Measurements from ENCODE around the gene FYB2.
"Not testable (repeated sequence)": the region's sequence is repeated elsewhere in the genome, so short reads cannot be mapped to it uniquely, and the experiment has no call there.

Gene FYB2

DNA sequence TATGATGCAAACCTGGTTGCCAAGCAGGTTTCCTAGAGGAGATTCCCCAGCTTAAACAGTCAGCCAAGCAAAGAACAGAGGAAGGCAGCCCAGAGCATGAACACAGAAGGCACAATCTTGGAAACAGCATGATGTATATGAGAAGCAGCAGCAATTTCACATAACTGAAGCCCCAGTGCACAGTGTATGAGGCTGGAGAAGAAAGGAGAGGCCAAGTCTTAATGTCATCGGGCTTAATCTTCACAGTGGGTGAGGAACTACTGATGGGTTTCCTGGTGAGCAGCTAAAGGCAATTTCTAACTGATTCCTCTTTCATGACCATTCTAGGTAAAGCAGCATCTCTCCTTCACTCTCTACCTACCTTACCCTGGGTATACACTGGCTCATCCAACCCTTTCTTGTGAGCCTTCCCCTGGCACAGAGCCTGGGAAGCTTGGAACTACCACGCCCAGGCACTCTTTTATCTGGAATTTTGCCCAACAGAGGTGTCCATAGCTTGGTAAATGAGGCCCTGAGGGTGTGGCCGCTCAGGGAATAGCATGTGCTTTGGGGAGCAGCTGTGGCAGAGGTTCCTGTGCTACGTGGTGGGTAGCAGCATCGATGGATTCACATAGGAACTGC is 22.0 kb downstream of the FYB2 start:
- DNase-seq (ENCODE audit: extremely low read depth in 1 of 2, low read depth in 1 of 2), result no peak

DNA sequence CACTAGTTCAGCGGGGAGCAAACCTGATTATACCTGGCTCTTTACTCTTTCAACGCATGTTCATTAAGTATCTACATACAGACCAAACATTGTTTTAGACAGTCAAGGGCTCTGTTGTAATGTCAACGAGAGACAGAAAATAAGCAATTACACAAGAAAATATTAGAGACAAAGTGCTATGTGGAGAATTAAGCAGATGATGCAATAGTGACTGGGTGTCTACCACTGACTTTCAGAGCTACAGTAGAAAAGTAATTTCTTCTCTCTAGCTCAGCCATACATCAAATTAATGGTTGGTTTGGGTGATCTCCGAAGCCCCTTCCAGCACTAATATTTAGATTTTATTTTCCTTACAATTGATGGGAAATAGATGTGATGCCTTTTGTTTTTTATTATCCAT is 23.3 kb downstream of the FYB2 start:
- no peak for DNase-seq (ENCODE audit: extremely low read depth in 1 of 2, low read depth in 1 of 2)

DNA sequence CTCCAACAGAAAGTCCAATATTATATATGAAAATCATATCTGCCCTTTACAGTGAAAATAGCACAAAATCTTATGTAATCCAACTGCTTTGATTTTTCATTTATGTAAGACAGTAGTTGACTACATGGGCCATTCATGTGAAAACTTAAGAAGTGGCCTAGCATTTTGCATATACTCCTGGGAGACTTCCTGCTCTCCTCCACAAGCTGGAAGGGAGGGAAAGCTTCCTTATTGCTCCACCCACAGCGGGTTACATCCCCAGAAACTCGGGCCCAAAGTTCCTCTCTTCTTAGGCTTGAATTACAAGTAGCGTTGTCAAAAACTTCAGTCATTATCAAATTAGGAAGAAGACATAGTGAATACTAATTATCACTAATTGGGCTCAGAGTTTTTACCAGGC is 29.2 kb downstream of the FYB2 start:
- no peak for DNase-seq (ENCODE audit: extremely low read depth in 1 of 2, low read depth in 1 of 2)

- DNase-seq (ENCODE audit: extremely low read depth in 1 of 2, low read depth in 1 of 2), result no peak
Observed at GRCh38 chr1:56788588-56788987, 30.6 kb downstream of the FYB2 start.

- no peak for DNase-seq (ENCODE audit: extremely low read depth in 1 of 2, low read depth in 1 of 2)
Observed at GRCh38 chr1:56788102-56788501, 31.1 kb downstream of the FYB2 start.

DNA sequence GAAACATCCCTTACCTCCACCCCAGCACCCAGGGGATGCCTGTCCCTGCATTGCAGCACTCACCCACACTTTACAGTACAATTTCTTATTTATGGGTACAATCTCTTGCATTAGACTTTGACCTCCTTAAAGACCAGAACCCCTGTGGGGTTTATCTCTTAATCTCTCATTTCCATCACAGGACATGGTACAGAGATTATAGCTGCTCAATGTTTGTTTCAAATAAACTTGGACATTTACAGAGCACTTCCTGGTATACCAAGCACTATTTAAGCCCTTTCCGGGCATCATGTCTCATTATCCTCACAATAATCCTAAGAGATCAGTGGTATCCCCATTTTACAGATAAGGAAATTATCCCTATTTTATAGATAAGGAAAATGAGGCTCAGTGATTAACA is 31.9 kb downstream of the FYB2 start:
- DNase-seq (ENCODE audit: extremely low read depth in 1 of 2, low read depth in 1 of 2), result no peak

DNA sequence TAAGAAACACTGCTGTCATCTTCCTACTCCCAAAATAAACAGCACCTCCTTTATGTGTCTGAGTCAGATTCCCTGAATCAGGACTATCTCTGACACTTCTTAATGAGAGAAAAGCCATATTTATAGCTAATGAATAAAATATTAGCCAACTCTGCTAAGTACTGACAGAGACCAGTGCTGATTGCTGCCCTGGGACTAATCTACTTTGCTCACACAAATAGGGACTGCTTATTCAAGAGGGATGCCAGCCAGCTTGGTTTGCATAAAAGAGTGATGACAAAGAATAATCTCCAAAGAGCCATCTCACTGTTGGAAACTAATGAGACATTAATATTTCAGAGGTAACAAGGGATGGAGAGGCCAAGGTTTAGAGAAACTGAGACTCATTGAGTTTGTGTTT is 36.4 kb downstream of the FYB2 start:
- no peak for DNase-seq (ENCODE audit: extremely low read depth in 1 of 2, low read depth in 1 of 2)

DNA sequence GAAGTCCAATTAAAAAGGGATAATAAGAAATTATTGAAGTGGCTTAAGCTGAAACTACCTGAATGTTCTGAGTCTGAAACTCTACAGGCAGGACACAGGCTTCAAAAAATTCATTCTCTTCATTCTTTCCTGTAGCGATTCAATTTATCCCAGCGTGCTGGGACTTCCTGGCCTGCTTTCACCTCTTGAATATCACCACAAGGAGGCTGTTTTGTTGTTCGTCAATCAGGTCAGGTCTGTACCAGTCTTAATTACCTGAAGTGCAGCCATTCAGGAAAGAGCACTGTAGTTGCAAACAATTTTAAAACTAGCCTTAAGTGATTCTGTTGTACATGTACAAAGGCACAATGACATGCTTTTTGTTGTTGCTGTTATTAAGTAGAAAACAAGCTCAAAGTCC is 38.4 kb downstream of the FYB2 start:
- no peak for DNase-seq (ENCODE audit: extremely low read depth in 1 of 2, low read depth in 1 of 2)

GRCh38 chr1:56780128-56780750 is 39.0 kb downstream of the FYB2 start:
- DNase-seq (ENCODE audit: extremely low read depth in 1 of 2, low read depth in 1 of 2), result no peak

DNA sequence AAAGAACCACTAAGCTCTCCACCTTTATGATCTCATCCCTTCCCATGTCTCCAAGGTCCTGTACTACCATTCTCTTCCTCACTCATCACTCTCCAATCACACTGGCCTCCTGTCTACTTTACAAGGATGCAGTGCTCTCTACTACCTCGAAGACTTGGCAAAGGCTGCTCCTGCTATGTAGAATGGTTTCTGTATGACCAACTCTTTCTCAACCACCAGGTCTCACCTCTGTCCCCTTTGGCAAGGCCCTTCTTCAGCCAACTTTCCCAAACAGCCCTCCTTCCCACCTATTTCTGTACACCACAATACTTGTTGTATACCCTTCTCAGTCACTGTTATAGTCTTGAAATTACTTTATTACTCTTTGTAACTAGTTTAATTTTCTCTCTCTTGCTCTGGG is 41.2 kb downstream of the FYB2 start:
- DNase-seq (ENCODE audit: extremely low read depth in 1 of 2, low read depth in 1 of 2), result no peak

DNA sequence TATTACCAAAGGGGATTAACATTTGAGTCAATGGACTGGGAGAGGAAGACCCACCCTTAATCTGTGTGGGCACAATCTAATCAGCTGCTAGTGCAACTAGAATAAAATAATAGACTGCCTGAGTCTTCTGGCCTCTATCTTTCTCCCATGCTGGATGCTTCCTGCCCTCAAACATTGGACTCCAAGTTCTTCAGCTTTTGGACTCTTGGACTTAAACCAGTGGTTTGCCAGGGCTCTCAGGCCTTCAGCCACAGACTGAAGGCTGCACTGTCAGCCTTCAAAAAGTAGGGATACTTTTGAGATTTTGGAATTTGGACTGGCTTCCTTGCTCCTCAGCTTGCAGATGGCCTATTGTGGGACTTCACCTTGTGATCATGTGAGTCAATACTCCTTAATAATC is 44.5 kb downstream of the FYB2 start:
- not testable (repeated sequence) for DNase-seq (ENCODE audit: extremely low read depth in 1 of 2, low read depth in 1 of 2)

GRCh38 chr1:56774067-56774609 is 45.1 kb downstream of the FYB2 start:
- no peak for DNase-seq (ENCODE audit: extremely low read depth in 1 of 2, low read depth in 1 of 2)

- no peak for DNase-seq (ENCODE audit: extremely low read depth in 1 of 2, low read depth in 1 of 2)
Observed at GRCh38 chr1:56773341-56774066, 45.7 kb downstream of the FYB2 start.

DNA sequence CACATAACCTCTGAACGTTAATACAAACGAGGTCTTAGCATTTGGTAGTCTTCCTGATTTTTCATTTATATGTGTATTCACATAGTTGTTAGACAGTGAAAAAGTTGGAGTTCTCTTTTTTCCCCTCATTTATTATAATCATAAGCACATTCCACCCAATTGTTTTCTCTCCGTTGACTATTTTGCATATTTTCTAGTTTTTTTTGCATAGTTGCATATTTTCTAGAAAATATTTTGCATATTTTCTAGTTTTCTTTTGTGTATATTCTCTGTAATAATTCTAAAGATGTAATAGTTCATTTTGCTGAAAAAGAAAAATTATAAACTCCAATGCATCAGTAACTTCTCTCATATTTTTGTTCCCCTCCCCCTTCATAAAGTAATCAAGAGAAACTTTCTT is 47.5 kb downstream of the FYB2 start:
- no peak for DNase-seq (ENCODE audit: extremely low read depth in 1 of 2, low read depth in 1 of 2)

DNA sequence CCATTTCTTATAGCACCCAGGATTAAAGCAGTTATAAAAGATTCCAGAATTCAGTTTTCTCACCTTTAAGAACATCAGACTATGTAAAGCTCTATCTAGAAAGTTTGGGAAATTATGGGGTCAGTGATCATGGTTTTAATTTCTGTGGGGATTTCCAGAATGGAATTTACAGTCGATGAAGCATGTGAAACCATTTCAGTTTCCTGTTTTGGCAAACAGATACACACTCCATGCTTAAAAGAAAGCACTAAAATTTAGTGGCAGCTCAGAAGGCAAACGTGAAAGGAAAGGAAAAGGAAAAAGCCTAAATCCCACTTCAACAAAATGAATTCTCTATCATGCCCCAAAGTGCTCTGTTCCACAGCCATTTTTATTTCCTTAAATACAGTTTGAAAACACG is 60.4 kb downstream of the FYB2 start:
- no peak for DNase-seq (ENCODE audit: extremely low read depth in 1 of 2, low read depth in 1 of 2)

- DNase-seq (ENCODE audit: extremely low read depth in 1 of 2, low read depth in 1 of 2), result no peak
Observed at GRCh38 chr1:56758135-56758534, 61.1 kb downstream of the FYB2 start.

DNA sequence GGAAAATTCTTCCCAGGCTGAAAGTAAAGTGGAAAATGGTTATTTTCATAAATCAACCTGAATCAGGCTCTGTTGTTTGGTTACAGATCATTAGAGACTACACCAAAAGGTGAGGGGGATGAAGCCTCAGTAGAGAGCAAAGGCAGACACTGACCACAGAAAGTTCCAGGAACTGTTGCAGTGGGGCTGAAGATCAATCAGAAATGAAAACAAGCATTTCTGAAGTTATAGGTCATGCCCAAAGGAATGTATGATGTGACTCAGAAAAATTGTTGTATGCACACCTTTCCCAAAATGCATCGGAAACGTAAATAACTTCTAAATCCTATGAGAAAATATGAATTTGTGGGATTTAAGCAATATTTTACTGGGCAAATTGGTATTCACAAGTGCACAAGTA is 63.3 kb downstream of the FYB2 start:
- DNase-seq (ENCODE audit: extremely low read depth in 1 of 2, low read depth in 1 of 2), result no peak

DNA sequence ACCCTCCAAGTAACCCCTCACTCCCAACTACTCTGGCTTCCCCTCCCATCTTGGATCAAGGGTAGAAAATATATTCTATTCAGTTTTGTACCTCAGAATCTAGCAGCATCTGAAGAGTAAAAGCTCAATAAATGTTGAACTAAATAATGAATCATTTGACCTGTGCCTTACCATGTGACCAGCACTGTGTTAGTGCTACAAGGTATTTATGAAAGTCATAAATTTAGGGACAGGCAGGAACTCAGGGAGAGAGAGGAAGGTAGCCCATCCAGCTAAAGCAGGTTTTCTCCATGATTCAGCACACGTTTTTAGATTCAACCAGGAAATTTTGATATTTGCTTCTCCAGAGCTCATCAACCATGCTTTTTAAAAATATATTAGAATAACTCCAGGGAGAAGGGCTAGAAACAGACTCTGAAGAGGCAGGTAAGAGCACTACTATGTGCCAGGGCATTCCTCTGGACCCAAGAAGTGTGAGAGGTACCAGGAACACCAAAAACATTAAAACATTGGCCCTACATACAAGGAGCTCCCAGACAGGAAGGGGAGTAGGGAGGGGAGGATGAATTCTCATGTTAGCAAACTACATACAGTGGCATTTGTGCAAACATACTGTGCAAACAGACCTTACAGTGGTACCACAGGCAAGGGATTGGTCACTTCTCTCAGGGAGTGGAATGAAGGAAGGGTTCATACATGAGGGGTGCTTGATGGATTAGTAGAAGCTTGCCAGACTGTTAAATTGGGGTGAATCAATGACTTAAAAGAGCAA is 64.3 kb downstream of the FYB2 start:
- DNase-seq (ENCODE audit: extremely low read depth in 1 of 2, low read depth in 1 of 2), result no peak

- DNase-seq (ENCODE audit: extremely low read depth in 1 of 2, low read depth in 1 of 2), result no peak
Observed at GRCh38 chr1:56745231-56745630, 74.0 kb downstream of the FYB2 start.

- DNase-seq (ENCODE audit: extremely low read depth in 1 of 2, low read depth in 1 of 2), result no peak
Observed at GRCh38 chr1:56728964-56729363, 90.2 kb downstream of the FYB2 start.

- no peak for DNase-seq (ENCODE audit: extremely low read depth in 1 of 2, low read depth in 1 of 2)
Observed at GRCh38 chr1:56726706-56727105, 92.5 kb downstream of the FYB2 start.
